PC-9 (cell line): ENCODE measurements around the gene BMP2K. TPM values are rescaled to one million over a fixed set of nuclear protein-coding genes. Genes with fewer than 3 reads are reported as not detected.

Source experiments
- BruUV-seq: library from RNA; stranded (reverse); fragments of 400-500 nt; replicated peaks from 2 replicates; lab custom pipeline; 2021; lab: Mats Ljungman, UMichigan
- CTCF ChIA-PET: fragments of 300-600 bp; sonication (Branson Sonifier 250); formaldehyde crosslinking; loops from one replicate; lab custom pipeline; 2022; ENCODE audit warnings: antibody characterized with exemption; lab: Charles Lee
- POLR2A ChIA-PET: fragments of 300-600 bp; sonication (Branson Sonifier 250); formaldehyde crosslinking; loops from one replicate; lab custom pipeline; 2022; ENCODE audit warnings: antibody characterized with exemption; ENCODE audit not compliant: unreplicated experiment; lab: Charles Lee
- DNase-seq, 2 experiments: peaks; one replicate each; pipeline versions ENCODE4 v3.0.0 to v3.0.0-alpha.2; 2015 to 2022; ENCODE audit warnings: mixed read lengths in 1 of 2
- H2AFZ ChIP-seq: fragments of 200-600 bp; sonication (generic); 2 replicates; pipeline ENCODE4 v1.8.1; 2017; ENCODE audit warnings: antibody characterized with exemption
- H3F3A ChIP-seq: fragments of 200-600 bp; sonication (generic); 2 replicates; pipeline ENCODE4 v1.8.1; 2017; ENCODE audit warnings: antibody characterized with exemption, mild to moderate bottlenecking, low read depth; ENCODE audit not compliant: insufficient read depth
- H3K27ac ChIP-seq: fragments of 200-600 bp; sonication (generic); 2 replicates; pipeline ENCODE4 v1.6.1; 2016; ENCODE audit warnings: mixed run types
- H3K27me3 ChIP-seq: fragments of 200-600 bp; sonication (generic); 2 replicates; pipeline ENCODE4 v1.6.1; 2016; ENCODE audit warnings: low read depth, mixed run types; ENCODE audit not compliant: insufficient read depth
- H3K36me3 ChIP-seq: fragments of 200-600 bp; sonication (generic); 2 replicates; pipeline ENCODE4 v1.6.1; 2016; ENCODE audit warnings: low read depth, mixed run types
- H3K4me1 ChIP-seq: fragments of 200-600 bp; sonication (generic); replicated peaks from 2 replicates; pipeline ENCODE4 v1.6.1; 2016; ENCODE audit warnings: mixed run types; ENCODE audit not compliant: insufficient read depth
- H3K4me2 ChIP-seq: fragments of 200-600 bp; sonication (generic); 2 replicates; pipeline ENCODE4 v1.6.1; 2017; ENCODE audit warnings: mixed run types
- H3K4me3 ChIP-seq: fragments of 200-600 bp; sonication (generic); 2 replicates; pipeline ENCODE4 v1.6.1; 2016; ENCODE audit warnings: mixed run types
- H3K79me2 ChIP-seq: fragments of 200-600 bp; sonication (generic); 2 replicates; pipeline ENCODE4 v1.6.1; 2017; ENCODE audit warnings: low read depth, mixed run types
- H3K9me2 ChIP-seq: fragments of 200-600 bp; sonication (generic); 2 replicates; pipeline ENCODE4 v1.8.1; 2017; ENCODE audit warnings: mild to moderate bottlenecking; ENCODE audit not compliant: insufficient read depth
- H3K9me3 ChIP-seq: fragments of 200-600 bp; sonication (generic); 2 replicates; pipeline ENCODE4 v1.8.1; 2016; ENCODE audit warnings: low read depth; ENCODE audit not compliant: insufficient read depth
- H4K20me1 ChIP-seq: fragments of 200-600 bp; sonication (generic); 2 replicates; pipeline ENCODE4 v1.8.1; 2017; ENCODE audit not compliant: insufficient read depth
- CTCF ChIP-seq: fragments of 200-600 bp; sonication (generic); conservative IDR thresholded peaks from 2 replicates; pipeline ENCODE4 v1.6.1; 2017; ENCODE audit warnings: mixed run types, antibody characterized with exemption, mild to moderate bottlenecking, moderate library complexity
- EZH2 ChIP-seq: fragments of 200-600 bp; sonication (generic); IDR thresholded peaks from 2 replicates; pipeline ENCODE4 v1.8.0; 2017; ENCODE audit warnings: antibody characterized with exemption, low read depth
- intact Hi-C: fragments of 100-400 bp; cut with micrococcal nuclease; formaldehyde crosslinking; loops from one replicate; pipeline ENCODE4 v1.10.0; 2022; ENCODE audit not compliant: unreplicated experiment
- total RNA-seq: library from RNA; stranded (reverse); gene quantifications from 2 replicates; pipeline ENCODE4 v1.2.3, GENCODE V29; 2021

The BMP2K gene
- total RNA-seq, 1 experiment from 2014 or later = 12.2 TPM

GRCh38 chr4:78781139-78781538 lies 5.0 kb downstream of the BMP2K start:
- peaks cover 14% of the 10 kb centered on the region for H3K4me1 ChIP-seq
- no peak overlapping the region for H3K4me3 ChIP-seq
- ChIA-PET CTCF (no interaction called here), POLR2A (no interaction called here)
- H3K27ac ChIP-seq = no peak overlapping the region
- no peaks in the 10 kb centered on the region for H3K27me3 ChIP-seq
- no peaks in the 10 kb centered on the region for H3K36me3 ChIP-seq
- BruUV-seq = no TSS peak
- no peaks in the 10 kb centered on the region for H3K9me3 ChIP-seq
- peaks cover 41% of the 10 kb centered on the region for H3K79me2 ChIP-seq
- no peak overlapping the region for H3K4me2 ChIP-seq
- no peaks in the 10 kb centered on the region for H3K9me2 ChIP-seq
- intact Hi-C loops = no loop called here
- TF ChIP-seq EZH2 (no peak), CTCF (no peak)
- H3F3A ChIP-seq = peaks cover 4% of the 10 kb centered on the region; the same call in 1 of the 2 replicates
- H2AFZ ChIP-seq = no peak overlapping the region
- no peak for DNase-seq
- no peaks in the 10 kb centered on the region for H4K20me1 ChIP-seq

- Histone ChIP-seq H3F3A (peaks cover under 1% of the 10 kb centered on the region; the same call in 1 of the 2 replicates), H3K9me2 (no peaks in the 10 kb centered on the region), H3K79me2 (peaks cover 40% of the 10 kb centered on the region), H3K4me2 (no peak overlapping the region), H4K20me1 (no peaks in the 10 kb centered on the region), H3K36me3 (no peaks in the 10 kb centered on the region), H3K4me3 (no peak overlapping the region), H3K9me3 (no peaks in the 10 kb centered on the region), H2AFZ (no peak overlapping the region), H3K4me1 (peaks cover 14% of the 10 kb centered on the region), H3K27ac (no peak overlapping the region), H3K27me3 (no peaks in the 10 kb centered on the region)
- ChIA-PET CTCF (no interaction called here), POLR2A (no interaction called here)
- TF ChIP-seq EZH2 = no peak
- TF ChIP-seq CTCF = no peak
- DNase-seq = no peak
- no TSS peak for BruUV-seq
- intact Hi-C loops = no loop called here
Measured at GRCh38 chr4:78781924-78782323, 5.8 kb downstream of the BMP2K start.

- DNase-seq = no peak
- Histone ChIP-seq H3K9me2 (no peaks in the 10 kb centered on the region), H3K27ac (no peak overlapping the region), H3K4me3 (no peak overlapping the region), H4K20me1 (no peaks in the 10 kb centered on the region), H2AFZ (no peak overlapping the region), H3K36me3 (no peaks in the 10 kb centered on the region), H3K4me1 (no peaks in the 10 kb centered on the region), H3K79me2 (peaks cover 20% of the 10 kb centered on the region; the same call in 1 of the 2 replicates), H3K9me3 (no peaks in the 10 kb centered on the region), H3F3A (no peaks in the 10 kb centered on the region), H3K4me2 (no peak overlapping the region), H3K27me3 (no peaks in the 10 kb centered on the region)
- CTCF ChIA-PET = no interaction called here
- TF ChIP-seq EZH2 (no peak), CTCF (no peak)
- intact Hi-C loops = no loop called here
- no TSS peak for BruUV-seq
- POLR2A ChIA-PET = no interaction called here
Measured at GRCh38 chr4:78784236-78784865, 8.2 kb downstream of the BMP2K start.
